ENCODE measurements around the gene HAUS2.
A peak's percentile ranks its signal among the peaks of the same experiment; 100 is the strongest.

HAUS2 gene

DNA sequence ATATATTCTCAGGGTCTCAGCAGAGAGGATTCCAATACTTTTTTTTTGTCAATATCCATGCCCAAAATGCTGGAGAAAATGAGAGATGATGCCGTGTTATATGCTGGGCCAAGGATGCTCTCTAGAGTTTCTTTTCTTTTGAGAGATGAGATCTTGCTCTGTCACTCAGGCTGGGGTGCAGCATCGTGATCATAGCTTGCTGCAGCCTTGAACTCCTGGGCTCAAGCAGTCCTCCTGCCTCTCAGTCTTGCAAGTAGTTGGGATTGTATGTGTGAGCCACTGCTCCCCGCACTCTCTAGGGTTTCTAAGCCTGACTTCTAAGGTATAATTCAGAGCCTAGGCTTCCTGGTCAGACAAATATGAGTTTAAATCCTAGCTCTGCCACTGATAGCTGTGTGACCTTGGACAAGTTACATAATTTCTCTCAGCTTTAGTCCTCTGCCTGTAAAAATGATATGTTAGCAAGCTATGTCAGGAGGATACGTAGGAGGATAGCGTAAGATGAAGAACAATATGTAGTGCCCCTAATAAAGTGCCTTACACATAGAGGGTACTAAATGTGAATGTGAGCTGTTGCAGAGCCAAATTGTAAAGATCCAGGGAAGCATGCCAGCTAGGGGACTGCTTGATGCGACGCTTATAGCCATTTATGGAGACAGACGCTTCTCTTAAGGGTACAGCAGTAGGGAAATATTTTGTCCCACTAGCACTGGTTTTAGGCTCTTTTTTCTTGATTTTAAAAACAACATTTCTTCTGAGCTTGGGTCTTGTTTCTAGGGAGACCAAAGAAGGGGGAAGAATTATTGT lies 34.1 kb downstream of the HAUS2 start:
- Mint-ChIP-seq H3K27me3 (ENCODE audit: low read depth) (peaks cover 21% of the 10 kb centered on the region), H3K4me3 (peak overlapping the region in 2 of 3 experiments; percentile 18 to 55), H3K9me3 (no peaks in the 10 kb centered on the region), H3K27ac (peak overlapping the region in 2 of 3 experiments; percentile 42 to 55), H3K4me1 (peaks cover 58% of the 10 kb centered on the region), H3K36me3 (ENCODE audit: low read depth) (peaks cover 4% of the 10 kb centered on the region)
- TF ChIP-seq, protein P1, sequence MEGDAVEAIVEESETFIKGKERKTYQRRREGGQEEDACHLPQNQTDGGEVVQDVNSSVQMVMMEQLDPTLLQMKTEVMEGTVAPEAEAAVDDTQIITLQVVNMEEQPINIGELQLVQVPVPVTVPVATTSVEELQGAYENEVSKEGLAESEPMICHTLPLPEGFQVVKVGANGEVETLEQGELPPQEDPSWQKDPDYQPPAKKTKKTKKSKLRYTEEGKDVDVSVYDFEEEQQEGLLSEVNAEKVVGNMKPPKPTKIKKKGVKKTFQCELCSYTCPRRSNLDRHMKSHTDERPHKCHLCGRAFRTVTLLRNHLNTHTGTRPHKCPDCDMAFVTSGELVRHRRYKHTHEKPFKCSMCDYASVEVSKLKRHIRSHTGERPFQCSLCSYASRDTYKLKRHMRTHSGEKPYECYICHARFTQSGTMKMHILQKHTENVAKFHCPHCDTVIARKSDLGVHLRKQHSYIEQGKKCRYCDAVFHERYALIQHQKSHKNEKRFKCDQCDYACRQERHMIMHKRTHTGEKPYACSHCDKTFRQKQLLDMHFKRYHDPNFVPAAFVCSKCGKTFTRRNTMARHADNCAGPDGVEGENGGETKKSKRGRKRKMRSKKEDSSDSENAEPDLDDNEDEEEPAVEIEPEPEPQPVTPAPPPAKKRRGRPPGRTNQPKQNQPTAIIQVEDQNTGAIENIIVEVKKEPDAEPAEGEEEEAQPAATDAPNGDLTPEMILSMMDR (IDR thresholded peaks at IDR 0.05; ENCODE audit: unreplicated experiment in 3 of 3), result no peak

DNA sequence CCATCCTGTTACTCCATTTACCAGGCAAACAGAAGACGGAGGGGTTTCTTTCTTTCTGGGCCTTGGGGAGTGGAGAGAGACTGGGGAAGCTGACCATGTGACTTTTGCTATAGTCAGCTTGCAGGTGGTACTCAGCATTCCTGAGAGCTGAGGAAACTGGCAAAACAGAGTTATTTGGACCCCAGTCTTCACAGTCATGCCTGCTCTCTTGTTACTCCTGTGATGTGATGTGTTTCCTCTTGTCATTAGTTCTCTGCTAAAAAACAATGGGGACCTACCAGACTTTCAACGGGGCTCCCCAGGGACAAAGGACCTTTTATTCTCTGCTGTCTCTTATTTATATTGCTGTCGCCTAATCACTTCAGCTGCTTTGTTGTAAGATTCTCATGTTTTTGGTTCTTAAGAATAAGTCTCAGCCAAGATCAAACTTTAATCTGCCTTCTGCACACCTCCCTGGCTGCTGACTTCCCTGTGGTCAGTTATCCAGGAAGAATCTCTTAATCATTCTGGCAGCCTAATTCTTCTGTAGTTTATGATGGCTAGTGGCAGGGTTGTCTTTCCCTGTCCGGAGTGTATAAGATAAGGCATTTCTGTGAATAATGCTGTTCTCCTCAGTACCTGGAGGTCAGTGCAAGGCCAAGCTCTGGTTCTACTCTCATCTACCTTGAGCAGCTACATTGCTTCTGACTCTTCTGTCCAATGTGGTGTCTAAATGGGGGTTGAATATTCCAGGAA lies 35.6 kb downstream of the HAUS2 start:
- TF ChIP-seq, protein P1 (IDR thresholded peaks at IDR 0.05; ENCODE audit: unreplicated experiment in 3 of 3), result no peak
- Mint-ChIP-seq H3K4me3 (no peak overlapping the region), H3K27me3 (ENCODE audit: low read depth) (peaks cover 17% of the 10 kb centered on the region), H3K27ac (peak overlapping the region in 2 of 3 experiments; percentile 6 to 7), H3K4me1 (peaks cover 45% of the 10 kb centered on the region), H3K36me3 (ENCODE audit: low read depth) (peaks cover 11% of the 10 kb centered on the region), H3K9me3 (no peaks in the 10 kb centered on the region)

DNA sequence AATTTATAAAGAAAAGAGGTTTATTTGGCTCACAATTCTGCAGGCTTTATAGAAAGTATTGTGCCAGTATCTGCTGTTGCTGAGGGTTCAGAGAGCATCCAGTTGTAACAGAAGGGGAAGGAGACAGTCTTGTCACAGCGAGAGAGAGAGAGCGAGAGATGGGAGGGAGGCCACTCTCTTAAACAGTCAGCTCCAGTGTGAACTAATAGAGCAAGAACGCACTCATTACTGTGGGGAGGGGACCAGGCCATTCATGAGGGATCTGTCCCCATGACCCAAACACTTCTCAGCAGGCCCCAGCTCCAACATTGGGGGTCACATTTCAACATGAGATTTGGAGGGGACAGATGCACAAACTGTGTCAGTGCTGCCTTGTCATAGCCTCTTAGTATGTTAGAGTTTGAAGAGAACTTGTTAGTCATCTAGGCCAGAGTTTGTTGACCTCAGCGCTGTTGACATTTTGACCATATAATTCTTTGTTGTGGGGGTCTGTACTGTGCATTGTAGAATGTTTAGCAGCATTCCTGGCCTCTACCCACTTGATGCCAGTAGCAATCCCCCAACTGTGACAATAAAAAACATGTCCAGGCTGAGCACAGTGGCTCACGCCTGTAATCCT lies 42.1 kb downstream of the HAUS2 start:
- Mint-ChIP-seq H3K27me3 (ENCODE audit: low read depth) (no peaks in the 10 kb centered on the region), H3K4me3 (no peak overlapping the region), H3K9me3 (no peaks in the 10 kb centered on the region), H3K27ac (no peak overlapping the region), H3K4me1 (peaks cover 30% of the 10 kb centered on the region), H3K36me3 (ENCODE audit: low read depth) (peaks cover 20% of the 10 kb centered on the region)
- TF ChIP-seq, protein P1 (IDR thresholded peaks at IDR 0.05; ENCODE audit: unreplicated experiment in 3 of 3), result no peak

DNA sequence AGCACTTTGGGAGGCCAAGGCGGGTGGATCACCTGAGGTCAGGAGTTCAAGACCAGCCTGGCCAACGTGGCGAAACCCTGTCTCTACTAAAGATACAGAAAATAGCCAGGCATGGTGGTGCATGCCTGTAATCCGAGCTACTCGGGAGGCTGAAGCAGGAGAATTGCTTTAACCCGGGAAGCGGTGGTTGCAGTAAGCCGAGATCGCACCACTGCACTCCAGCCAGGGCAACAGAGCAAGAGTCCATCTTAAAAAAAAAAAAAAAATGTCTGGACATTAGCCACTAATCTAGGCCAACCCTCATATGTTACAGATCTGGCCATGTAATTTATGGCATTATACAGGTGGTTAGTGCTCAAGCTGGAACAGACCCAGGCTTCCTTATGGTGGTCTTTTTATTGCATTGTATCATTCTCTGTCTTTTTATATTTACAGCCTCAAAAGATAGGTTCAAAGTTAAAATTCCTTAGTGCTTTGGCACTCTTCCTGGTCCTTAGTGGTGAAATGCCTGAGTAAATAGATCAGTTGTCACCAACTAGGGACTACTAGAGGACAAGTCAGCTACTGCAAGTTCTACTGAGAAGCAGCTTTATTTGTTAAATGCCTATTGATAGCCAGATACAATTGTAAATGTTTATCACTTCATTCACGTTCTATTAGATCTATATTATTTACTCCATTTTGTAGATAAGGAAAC lies 42.7 kb downstream of the HAUS2 start:
- Mint-ChIP-seq H3K27me3 (ENCODE audit: low read depth) (no peaks in the 10 kb centered on the region), H3K9me3 (no peaks in the 10 kb centered on the region), H3K4me3 (no peak overlapping the region), H3K4me1 (peaks cover 36% of the 10 kb centered on the region), H3K36me3 (ENCODE audit: low read depth) (peaks cover 17% of the 10 kb centered on the region), H3K27ac (no peak overlapping the region)
- TF ChIP-seq, protein P1 (IDR thresholded peaks at IDR 0.05; ENCODE audit: unreplicated experiment in 3 of 3), result peak; percentile 28 to 38 (median 34)

DNA sequence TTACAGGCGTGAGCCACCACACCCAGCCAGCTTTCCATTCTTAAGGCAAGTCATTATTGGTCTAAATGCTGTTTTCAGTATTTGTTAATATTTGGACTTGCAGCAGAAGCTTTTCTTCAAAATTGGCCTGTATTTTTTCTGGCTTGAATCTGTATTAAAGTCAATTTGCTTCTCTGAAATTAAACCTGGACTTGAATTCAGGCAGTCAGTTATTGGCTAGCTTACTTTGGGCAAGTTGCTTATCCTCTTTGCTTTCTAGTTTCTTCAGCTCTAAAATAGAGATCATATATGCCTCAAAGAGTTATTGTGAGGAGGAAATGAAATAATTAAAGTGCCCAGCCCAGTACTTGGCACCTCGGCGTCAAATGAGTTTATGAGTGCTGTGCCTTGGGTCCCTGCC lies 44.1 kb downstream of the HAUS2 start:
- peaks cover 17% of the 10 kb centered on the region for H3K36me3 Mint-ChIP-seq (ENCODE audit: low read depth)
- no peak overlapping the region for H3K27ac Mint-ChIP-seq
- no peaks in the 10 kb centered on the region for H3K27me3 Mint-ChIP-seq (ENCODE audit: low read depth)
- TF ChIP-seq, protein P1 (IDR thresholded peaks at IDR 0.05; ENCODE audit: unreplicated experiment in 3 of 3), result no peak
- no peaks in the 10 kb centered on the region for H3K9me3 Mint-ChIP-seq
- H3K4me3 Mint-ChIP-seq, result no peak overlapping the region
- H3K4me1 Mint-ChIP-seq, result peaks cover 44% of the 10 kb centered on the region

Measured in nephron (organoid).